A549 (cell line): ENCODE measurements around the gene ZNF77. TPM values are rescaled to one million over a fixed set of nuclear protein-coding genes. Genes with fewer than 3 reads are reported as not detected.

Experiments
- ATAC-seq, 2 experiments: fragments of 200-7000 bp in 1 of 2; fragments of >200 bp in 1 of 2; cut with Nextera tagmentation in 1 of 2; cut with Tn5 transposase in 1 of 2; 3 replicates each; pipeline versions ENCODE4 v1.8.0 to v1.9.1; 2018 to 2020; ENCODE audit warnings: mild to moderate bottlenecking in 1 of 2, moderate library complexity in 1 of 2
- CTCF ChIA-PET: fragments of 300-600 bp; sonication (Branson Sonifier 250); formaldehyde crosslinking; extraction: SDS; loops from one replicate; lab custom pipeline; 2021; ENCODE audit warnings: antibody characterized with exemption, inconsistent platforms; lab: Yijun Ruan, JAX
- POLR2A ChIA-PET: fragments of 350-600 bp; formaldehyde crosslinking; extraction: SDS; loops from one replicate; lab custom pipeline; 2021; ENCODE audit warnings: antibody characterized with exemption, inconsistent platforms; lab: Yijun Ruan, JAX
- DNase-seq, 2 experiments: peaks; one replicate each; pipeline versions ENCODE4 v3.0.0 to v3.0.0-alpha.2; 2011 to 2016; ENCODE audit warnings: low read depth in 1 of 2, low spot score in 1 of 2
- FAIRE-seq: peaks from 2 replicates; lab custom pipeline; 2011; peaks lifted over from hg19 to GRCh38; lab: Jason Lieb, UNC
- H3K27ac ChIP-seq, 2 experiments: fragments of >200 bp; sonication (Bioruptor Twin); formaldehyde crosslinking; 3 replicates each; pipeline ENCODE4 v1.5.1; 2016 to 2017
- H3K4me1 ChIP-seq: fragments of >200 bp; sonication (Bioruptor Twin); formaldehyde crosslinking; 3 replicates; pipeline ENCODE4 v1.6.1; 2016
- H3K4me2 ChIP-seq: fragments of >200 bp; sonication (Bioruptor Twin); formaldehyde crosslinking; 3 replicates; pipeline ENCODE4 v1.6.1; 2016
- H3K4me3 ChIP-seq: fragments of >200 bp; sonication (Bioruptor Twin); formaldehyde crosslinking; 3 replicates; pipeline ENCODE4 v1.5.1; 2016
- H3K9me3 ChIP-seq: fragments of >200 bp; sonication (Bioruptor Twin); formaldehyde crosslinking; 3 replicates; pipeline ENCODE4 v1.6.1; 2016
- BCL3 ChIP-seq: fragments of >200 bp; sonication (Bioruptor Twin); formaldehyde crosslinking; IDR thresholded peaks from 3 replicates; pipeline ENCODE4 v1.6.1; 2016
- BHLHE40 ChIP-seq: IDR thresholded peaks from 2 replicates; pipeline ENCODE4 v1.6.1; 2012; ENCODE audit warnings: low read depth, low read length, inconsistent platforms
- CBX2 ChIP-seq: fragments of 200-600 bp; sonication (generic); IDR thresholded peaks from 2 replicates; pipeline ENCODE4 v1.6.1; 2016; ENCODE audit warnings: low read depth, mild to moderate bottlenecking, borderline replicate concordance
- CBX8 ChIP-seq: fragments of 200-600 bp; sonication (generic); IDR thresholded peaks from 2 replicates; pipeline ENCODE4 v1.6.1; 2016
- CEBPB ChIP-seq, 2 experiments: fragments of >200 bp in 1 of 2; sonication (Bioruptor Twin) in 1 of 2; formaldehyde crosslinking in 1 of 2; IDR thresholded peaks; 2 replicates each; pipeline ENCODE4 v1.6.1; 2012 to 2016
- CTCF ChIP-seq: fragments of >200 bp; sonication (Bioruptor Twin); formaldehyde crosslinking; IDR thresholded peaks from 3 replicates; pipeline ENCODE4 v1.5.1; 2016
- EHMT2 ChIP-seq: fragments of 200-600 bp; sonication (generic); IDR thresholded peaks from 2 replicates; pipeline ENCODE4 v1.6.1; 2016; ENCODE audit warnings: antibody characterized with exemption, low read depth, mild to moderate bottlenecking, moderate library complexity
- ESRRA ChIP-seq: fragments of 150-350 bp; IDR thresholded peaks from 2 replicates; pipeline ENCODE4 v1.6.1; 2014; ENCODE audit warnings: mild to moderate bottlenecking, low read length, borderline replicate concordance
- FOSB ChIP-seq: fragments of 250-450 bp; sonication (Bioruptor Pico); IDR thresholded peaks from 2 replicates; pipeline ENCODE4 v1.5.0; 2020; ENCODE audit warnings: mild to moderate bottlenecking, moderate library complexity
- FOSL2 ChIP-seq, 2 experiments: fragments of 450-650 bp in 1 of 2; fragments of >200 bp in 1 of 2; sonication (Bioruptor Twin) in 1 of 2; formaldehyde crosslinking; IDR thresholded peaks; 2 replicates each; pipeline versions ENCODE4 v1.5.0 to v1.6.1; 2016 to 2020; ENCODE audit warnings: mild to moderate bottlenecking in 1 of 2, moderate library complexity in 1 of 2
- FOXS1 ChIP-seq: fragments of 250-450 bp; sonication (Bioruptor Pico); IDR thresholded peaks from 2 replicates; pipeline ENCODE4 v1.5.0; 2020; ENCODE audit warnings: mild to moderate bottlenecking, moderate library complexity
- GATA3 ChIP-seq: IDR thresholded peaks from 2 replicates; pipeline ENCODE4 v1.6.1; 2012; ENCODE audit warnings: borderline replicate concordance
- JUN ChIP-seq, 2 experiments: fragments of >200 bp; sonication (Bioruptor Twin); formaldehyde crosslinking; IDR thresholded peaks; 2 replicates in 1 of 2; 3 replicates in 1 of 2; pipeline ENCODE4 v1.6.1; 2016 to 2017
- JUNB ChIP-seq: fragments of >200 bp; sonication (Bioruptor Twin); formaldehyde crosslinking; IDR thresholded peaks from 2 replicates; pipeline ENCODE4 v1.6.1; 2016
- NFE2L2 ChIP-seq: fragments of 150-350 bp; conservative IDR thresholded peaks from 2 replicates; pipeline ENCODE4 v1.6.1; 2014; ENCODE audit warnings: low read length
- NPAS2 ChIP-seq: fragments of 250-450 bp; sonication (Bioruptor Pico); IDR thresholded peaks from 2 replicates; pipeline ENCODE4 v1.8.0; 2022; ENCODE audit warnings: mild to moderate bottlenecking, moderate library complexity, borderline replicate concordance
- NR3C1 ChIP-seq: fragments of >200 bp; sonication (Bioruptor Twin); formaldehyde crosslinking; IDR thresholded peaks from 3 replicates; pipeline ENCODE4 v1.6.1; 2017
- RAD21 ChIP-seq, 2 experiments: fragments of >200 bp in 1 of 2; sonication (Bioruptor Twin) in 1 of 2; formaldehyde crosslinking in 1 of 2; IDR thresholded peaks in 1 of 2; conservative IDR thresholded peaks in 1 of 2; 2 replicates in 1 of 2; 3 replicates in 1 of 2; pipeline ENCODE4 v1.6.1; 2012 to 2018; ENCODE audit warnings: inconsistent platforms in 1 of 2
- RFX5 ChIP-seq: fragments of 450-650 bp; IDR thresholded peaks from 2 replicates; pipeline ENCODE4 v1.7.1; 2014; ENCODE audit warnings: antibody characterized with exemption, mild to moderate bottlenecking, moderate library complexity
- SMC3 ChIP-seq: fragments of >200 bp; sonication (Bioruptor Twin); formaldehyde crosslinking; IDR thresholded peaks from 3 replicates; pipeline ENCODE4 v1.6.1; 2018; ENCODE audit warnings: inconsistent platforms
- TFCP2L1 ChIP-seq: fragments of 250-450 bp; sonication (Bioruptor Pico); IDR thresholded peaks from 2 replicates; pipeline ENCODE4 v1.5.0; 2021; ENCODE audit warnings: mild to moderate bottlenecking
- ZFP36 ChIP-seq: fragments of 450-650 bp; IDR thresholded peaks from 2 replicates; pipeline ENCODE4 v1.6.1; 2014; ENCODE audit warnings: borderline replicate concordance; ENCODE audit not compliant: partially characterized antibody
- WGBS: methylation state at CpG from one replicate; pipeline ENCODE4 v1.1.6; 2017; ENCODE audit errors: missing lambda C conversion rate; 5-methylcytosine and 5-hydroxymethylcytosine counted together
- polyA plus RNA-seq, 4 experiments: library from polyadenylated mRNA; depleted of rRNA in 3 of 4; stranded (reverse); fragments of >200 nt; fragmentation: RNase III in 1 of 4; extraction: RNeasy Plus Mini Kit Qiagen cat#74134 plus additional on column Dnase treatment in 1 of 4; gene quantifications; 2 replicates in 3 of 4; 3 replicates in 1 of 4; pipeline ENCODE4 v1.2.3, GENCODE V29; 2011 to 2017
- TF ChIP-seq, protein P1 (sequence below): fragments of 450-650 bp; IDR thresholded peaks from 2 replicates; pipeline ENCODE4 v1.6.1; 2014; ENCODE audit warnings: antibody characterized with exemption
- TF ChIP-seq, protein P2 (sequence below): fragments of 250-450 bp; sonication (Bioruptor Pico); IDR thresholded peaks from 2 replicates; pipeline ENCODE4 v1.5.0; 2021; ENCODE audit warnings: mild to moderate bottlenecking, moderate library complexity, borderline replicate concordance
- TF ChIP-seq, protein P3 (sequence below): fragments of 250-450 bp; sonication (Bioruptor Pico); IDR thresholded peaks from 2 replicates; pipeline ENCODE4 v1.5.0; 2020; ENCODE audit warnings: low read depth, mild to moderate bottlenecking, moderate library complexity

The ZNF77 gene
- polyA plus RNA-seq, 2 of the 4 experiments (the other 2 are of a cell fraction): 1.7 to 3.4 TPM

GRCh38 chr19:2989236-2989946 is 44.6 kb upstream of the ZNF77 start (continued):
- TF ChIP-seq JUNB (no peak), CEBPB (IDR thresholded peaks at IDR 0.05) (no peak), ESRRA (no peak), NPAS2 (CRISPR knock-in tag) (no peak), GATA3 (no peak)

- TF ChIP-seq RAD21 (conservative IDR thresholded peaks at IDR 0.05 in 1 of 2, IDR thresholded peaks at IDR 0.05 in 1 of 2): no peak
- TF ChIP-seq, all 56 proteins: peak for 0
- no peaks in the 10 kb centered on the region for H3K4me1 ChIP-seq
- POLR2A ChIA-PET: no interaction called here
- WGBS: 90% methylated on average over 3 of the region's 3 CpGs
- no peak overlapping the region for H3K4me2 ChIP-seq
- ATAC-seq (no peak), FAIRE-seq (no peak), DNase-seq (no peak)
- H3K27ac ChIP-seq: no peak overlapping the region
- H3K4me3 ChIP-seq: no peak overlapping the region
- H3K9me3 ChIP-seq: no peaks in the 10 kb centered on the region
- CTCF ChIA-PET: interaction anchor here (0.7 to 1.3 kb wide), 3 partner anchors 27 to 47 kb away, joined by 3 read pairs; no protein-coding TSS in a partner anchor
Measured at GRCh38 chr19:2988568-2988967, 43.8 kb upstream of the ZNF77 start.

DNA sequence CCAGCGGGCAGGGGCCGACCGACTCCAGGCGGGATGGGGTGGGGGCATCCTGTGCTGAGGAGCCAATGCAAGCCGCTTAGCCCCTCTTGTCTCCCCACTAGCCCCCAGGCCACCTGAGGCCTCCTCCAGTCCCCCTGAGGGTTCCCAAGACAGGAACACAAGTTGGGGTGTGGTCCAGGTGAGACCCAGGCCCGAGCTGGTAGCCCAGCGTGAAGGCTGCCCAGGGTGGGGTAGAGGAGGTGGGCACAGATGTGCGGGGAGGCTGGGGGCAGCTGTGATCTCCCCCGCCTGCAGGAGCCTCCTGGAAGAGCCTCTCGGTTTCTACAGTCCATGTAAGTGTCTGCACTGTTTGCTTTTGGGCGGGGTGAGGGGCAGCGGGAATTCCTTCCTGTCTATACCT is 43.0 kb upstream of the ZNF77 start:
- ATAC-seq (no peak), FAIRE-seq (no peak)
- H3K4me1 ChIP-seq: no peaks in the 10 kb centered on the region
- 58% methylated on average over 2 of the region's 12 CpGs for WGBS
- CTCF ChIA-PET: interaction anchor here (1.3 kb wide), 1 partner anchor 48 kb away, joined by 3 read pairs; no protein-coding TSS in a partner anchor
- H3K4me3 ChIP-seq: no peak overlapping the region
- no peak overlapping the region for H3K4me2 ChIP-seq
- H3K9me3 ChIP-seq: no peaks in the 10 kb centered on the region
- no peak overlapping the region for H3K27ac ChIP-seq
- TF ChIP-seq EHMT2 (no peak), TFCP2L1 (CRISPR knock-in tag) (no peak), ZFP36 (no peak), NR3C1 (no peak), CBX8 (no peak), BHLHE40 (no peak), RFX5 (no peak), BCL3 (no peak), FOSB (no peak), GATA3 (no peak), CBX2 (no peak), NFE2L2 (no peak), JUNB (no peak), FOXS1 (CRISPR knock-in tag) (no peak), CEBPB (IDR thresholded peaks at IDR 0.05) (no peak)
- TF ChIP-seq, protein P1, sequence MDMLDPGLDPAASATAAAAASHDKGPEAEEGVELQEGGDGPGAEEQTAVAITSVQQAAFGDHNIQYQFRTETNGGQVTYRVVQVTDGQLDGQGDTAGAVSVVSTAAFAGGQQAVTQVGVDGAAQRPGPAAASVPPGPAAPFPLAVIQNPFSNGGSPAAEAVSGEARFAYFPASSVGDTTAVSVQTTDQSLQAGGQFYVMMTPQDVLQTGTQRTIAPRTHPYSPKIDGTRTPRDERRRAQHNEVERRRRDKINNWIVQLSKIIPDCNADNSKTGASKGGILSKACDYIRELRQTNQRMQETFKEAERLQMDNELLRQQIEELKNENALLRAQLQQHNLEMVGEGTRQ: no peak
- TF ChIP-seq, all 56 proteins: peak for 0
- no peak for DNase-seq
- POLR2A ChIA-PET: no interaction called here

- H3K27ac ChIP-seq: no peak overlapping the region
- H3K4me2 ChIP-seq: no peak overlapping the region
- CTCF ChIA-PET: interaction anchor here (1.8 kb wide), 1 partner anchor 89 kb away, joined by 5 read pairs; no protein-coding TSS in a partner anchor
- DNase-seq (no peak), FAIRE-seq (no peak), ATAC-seq (no peak)
- 78% methylated on average over 15 of the region's 20 CpGs for WGBS
- POLR2A ChIA-PET: no interaction called here
- no peaks in the 10 kb centered on the region for H3K9me3 ChIP-seq
- no peaks in the 10 kb centered on the region for H3K4me1 ChIP-seq
- no peak overlapping the region for H3K4me3 ChIP-seq
- TF ChIP-seq NPAS2 (CRISPR knock-in tag) (no peak), ESRRA (no peak), JUN (IDR thresholded peaks at IDR 0.05) (no peak), FOSB (no peak), SMC3 (no peak), FOSL2 (IDR thresholded peaks at IDR 0.05) (no peak), FOSL2 (CRISPR knock-in tag; IDR thresholded peaks at IDR 0.05) (no peak), CTCF (no peak)
- TF ChIP-seq, protein P2, sequence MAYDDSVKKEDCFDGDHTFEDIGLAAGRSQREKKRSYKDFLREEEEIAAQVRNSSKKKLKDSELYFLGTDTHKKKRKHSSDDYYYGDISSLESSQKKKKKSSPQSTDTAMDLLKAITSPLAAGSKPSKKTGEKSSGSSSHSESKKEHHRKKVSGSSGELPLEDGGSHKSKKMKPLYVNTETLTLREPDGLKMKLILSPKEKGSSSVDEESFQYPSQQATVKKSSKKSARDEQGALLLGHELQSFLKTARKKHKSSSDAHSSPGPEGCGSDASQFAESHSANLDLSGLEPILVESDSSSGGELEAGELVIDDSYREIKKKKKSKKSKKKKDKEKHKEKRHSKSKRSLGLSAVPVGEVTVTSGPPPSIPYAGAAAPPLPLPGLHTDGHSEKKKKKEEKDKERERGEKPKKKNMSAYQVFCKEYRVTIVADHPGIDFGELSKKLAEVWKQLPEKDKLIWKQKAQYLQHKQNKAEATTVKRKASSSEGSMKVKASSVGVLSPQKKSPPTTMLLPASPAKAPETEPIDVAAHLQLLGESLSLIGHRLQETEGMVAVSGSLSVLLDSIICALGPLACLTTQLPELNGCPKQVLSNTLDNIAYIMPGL (CRISPR knock-in tag): no peak
- TF ChIP-seq, protein P3, sequence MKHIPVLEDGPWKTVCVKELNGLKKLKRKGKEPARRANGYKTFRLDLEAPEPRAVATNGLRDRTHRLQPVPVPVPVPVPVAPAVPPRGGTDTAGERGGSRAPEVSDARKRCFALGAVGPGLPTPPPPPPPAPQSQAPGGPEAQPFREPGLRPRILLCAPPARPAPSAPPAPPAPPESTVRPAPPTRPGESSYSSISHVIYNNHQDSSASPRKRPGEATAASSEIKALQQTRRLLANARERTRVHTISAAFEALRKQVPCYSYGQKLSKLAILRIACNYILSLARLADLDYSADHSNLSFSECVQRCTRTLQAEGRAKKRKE (CRISPR knock-in tag): no peak
Measured at GRCh38 chr19:2986951-2987524, 42.3 kb upstream of the ZNF77 start.
